Measurements from ENCODE around the gene SCYL3. TPM values are rescaled to one million over a fixed set of nuclear protein-coding genes. Genes with fewer than 3 reads are reported as not detected.

SCYL3 gene
- total RNA-seq, 5 donors from 2014 or later (not counting 1 experiment from before 2014, with no cell fraction given): 10.5 to 20.8 (median 18.2) TPM

GRCh38 chr1:169829671-169830070 is 64.0 kb downstream of the SCYL3 start:
- Histone ChIP-seq H3K27me3 (replicated peaks in 1 of 2; ENCODE audit: control insufficient read depth in 2 of 2, extremely low read depth in 1 of 2, insufficient read depth in 2 of 2, low read length in 1 of 2) (no peaks in the 10 kb centered on the region), H3K4me1 (ENCODE audit: control insufficient read depth in 1 of 2, extremely low read depth in 1 of 2, insufficient read depth in 2 of 2, low read length in 2 of 2) (no peaks in the 10 kb centered on the region), H3K36me3 (ENCODE audit: control insufficient read depth in 2 of 2, extremely low read depth in 1 of 2, insufficient read depth in 1 of 2, low read length in 1 of 2) (peaks cover 2 to 5% of the 10 kb centered on the region in 2 donors), H3K4me3 (ENCODE audit: control insufficient read depth in 1 of 2, extremely low read depth in 1 of 2, low read length in 1 of 2) (no peak overlapping the region), H3K9me3 (no peaks in the 10 kb centered on the region), H3K27ac (ENCODE audit: low read length) (no peak overlapping the region)
- DNase-seq: no peak
- POLR2A ChIA-PET: no interaction called here
- Mint-ChIP-seq H3K4me3 (no peak overlapping the region), H3K36me3 (peaks cover 36% of the 10 kb centered on the region), H3K27me3 (no peaks in the 10 kb centered on the region), H3K27ac (no peak overlapping the region), H3K9me3 (no peaks in the 10 kb centered on the region), H3K4me1 (no peaks in the 10 kb centered on the region)
- ATAC-seq (replicated peaks in 1 of 4): no peak
- no CpG with 5 or more reads among the region's 1 CpG for WGBS (ENCODE audit: insufficient coverage)
- CTCF ChIA-PET: no interaction called here

- Mint-ChIP-seq H3K4me3 (no peak overlapping the region), H3K9me3 (no peaks in the 10 kb centered on the region), H3K27me3 (no peaks in the 10 kb centered on the region), H3K4me1 (no peaks in the 10 kb centered on the region), H3K27ac (no peak overlapping the region), H3K36me3 (peaks cover 26% of the 10 kb centered on the region)
- Histone ChIP-seq H3K36me3 (ENCODE audit: control insufficient read depth in 2 of 2, extremely low read depth in 1 of 2, insufficient read depth in 1 of 2, low read length in 1 of 2) (peaks cover 2 to 3% of the 10 kb centered on the region in 2 donors), H3K27me3 (replicated peaks in 1 of 2; ENCODE audit: control insufficient read depth in 2 of 2, extremely low read depth in 1 of 2, insufficient read depth in 2 of 2, low read length in 1 of 2) (no peaks in the 10 kb centered on the region), H3K27ac (ENCODE audit: low read length) (no peak overlapping the region), H3K9me3 (no peaks in the 10 kb centered on the region), H3K4me3 (ENCODE audit: control insufficient read depth in 1 of 2, extremely low read depth in 1 of 2, low read length in 1 of 2) (no peak overlapping the region), H3K4me1 (ENCODE audit: control insufficient read depth in 1 of 2, extremely low read depth in 1 of 2, insufficient read depth in 2 of 2, low read length in 2 of 2) (no peaks in the 10 kb centered on the region)
- 100% methylated on average over 3 of the region's 3 CpGs for WGBS (ENCODE audit: insufficient coverage)
- ATAC-seq (replicated peaks in 1 of 4) (no peak), DNase-seq (no peak)
- CTCF ChIA-PET: no interaction called here
- POLR2A ChIA-PET: no interaction called here
Observed at GRCh38 chr1:169824153-169824552, 69.5 kb downstream of the SCYL3 start.

- Histone ChIP-seq H3K27me3 (replicated peaks in 1 of 2; ENCODE audit: control insufficient read depth in 2 of 2, extremely low read depth in 1 of 2, insufficient read depth in 2 of 2, low read length in 1 of 2) (no peaks in the 10 kb centered on the region), H3K4me1 (ENCODE audit: control insufficient read depth in 1 of 2, extremely low read depth in 1 of 2, insufficient read depth in 2 of 2, low read length in 2 of 2) (no peaks in the 10 kb centered on the region), H3K36me3 (ENCODE audit: control insufficient read depth in 2 of 2, extremely low read depth in 1 of 2, insufficient read depth in 1 of 2, low read length in 1 of 2) (no peaks in the 10 kb centered on the region), H3K27ac (ENCODE audit: low read length) (no peak overlapping the region), H3K4me3 (ENCODE audit: control insufficient read depth in 1 of 2, extremely low read depth in 1 of 2, low read length in 1 of 2) (no peak overlapping the region), H3K9me3 (no peaks in the 10 kb centered on the region)
- no CpG with 5 or more reads among the region's 7 CpGs for WGBS (ENCODE audit: insufficient coverage)
- Mint-ChIP-seq H3K4me1 (no peaks in the 10 kb centered on the region), H3K9me3 (no peaks in the 10 kb centered on the region), H3K27me3 (no peaks in the 10 kb centered on the region), H3K27ac (no peak overlapping the region), H3K36me3 (peaks cover 26% of the 10 kb centered on the region), H3K4me3 (no peak overlapping the region)
- POLR2A ChIA-PET: no interaction called here
- ATAC-seq (replicated peaks in 1 of 4): no peak
- no peak for DNase-seq
- CTCF ChIA-PET: no interaction called here
Observed at GRCh38 chr1:169821500-169821899, 72.2 kb downstream of the SCYL3 start.

GRCh38 chr1:169816617-169817016 is 77.1 kb downstream of the SCYL3 start:
- POLR2A ChIA-PET: interaction anchor here in 1 of 2 donors (0.6 kb wide), 1 partner anchor 230 kb away, joined by 3 read pairs; no protein-coding TSS in a partner anchor
- CTCF ChIA-PET: no interaction called here
- Mint-ChIP-seq H3K9me3 (no peaks in the 10 kb centered on the region), H3K27me3 (no peaks in the 10 kb centered on the region), H3K27ac (no peak overlapping the region), H3K4me1 (peaks cover 0 to 2% (median 0%) of the 10 kb centered on the region in 3 donors), H3K4me3 (no peak overlapping the region), H3K36me3 (peaks cover 17% of the 10 kb centered on the region)
- no peaks in the 10 kb centered on the region for H3K36me3 ChIP-seq (ENCODE audit: control insufficient read depth in 2 of 2, extremely low read depth in 1 of 2, insufficient read depth in 1 of 2, low read length in 1 of 2)
- no peak for DNase-seq
- no peak overlapping the region for H3K4me3 ChIP-seq (ENCODE audit: control insufficient read depth in 1 of 2, extremely low read depth in 1 of 2, low read length in 1 of 2)
- H3K9me3 ChIP-seq: no peaks in the 10 kb centered on the region
- no peaks in the 10 kb centered on the region for H3K27me3 ChIP-seq (replicated peaks in 1 of 2; ENCODE audit: control insufficient read depth in 2 of 2, extremely low read depth in 1 of 2, insufficient read depth in 2 of 2, low read length in 1 of 2)
- H3K4me1 ChIP-seq (ENCODE audit: control insufficient read depth in 1 of 2, extremely low read depth in 1 of 2, insufficient read depth in 2 of 2, low read length in 2 of 2): no peaks in the 10 kb centered on the region
- ATAC-seq (replicated peaks in 1 of 4): no peak
- WGBS (ENCODE audit: insufficient coverage): no CpG with 5 or more reads among the region's 1 CpG
- no peak overlapping the region for H3K27ac ChIP-seq (ENCODE audit: low read length)

DNA sequence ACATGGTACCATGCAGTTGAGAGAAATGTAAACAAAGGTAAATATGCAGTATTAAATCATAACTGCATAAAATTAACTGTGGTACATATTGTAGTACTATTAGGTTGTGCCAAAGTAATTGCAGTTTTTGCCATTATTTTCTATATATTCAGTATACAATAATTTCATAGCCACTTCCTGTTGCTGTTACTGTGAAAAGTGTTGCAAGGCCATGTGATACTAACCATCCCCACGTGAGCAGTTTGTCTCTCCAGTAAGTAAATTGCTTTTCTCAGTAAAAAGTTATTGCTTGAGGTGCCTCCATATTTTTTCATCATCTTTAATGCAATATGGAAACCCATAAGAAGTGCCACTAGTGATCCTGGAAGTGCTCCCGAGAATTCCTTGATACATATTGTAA is 79.4 kb downstream of the SCYL3 start:
- WGBS (ENCODE audit: insufficient coverage): no CpG with 5 or more reads among the region's 2 CpGs
- H3K4me3 Mint-ChIP-seq: no peak overlapping the region
- no peaks in the 10 kb centered on the region for H3K9me3 ChIP-seq
- peaks cover 17% of the 10 kb centered on the region for H3K36me3 Mint-ChIP-seq
- DNase-seq: no peak
- H3K27me3 ChIP-seq (replicated peaks in 1 of 2; ENCODE audit: control insufficient read depth in 2 of 2, extremely low read depth in 1 of 2, insufficient read depth in 2 of 2, low read length in 1 of 2): no peaks in the 10 kb centered on the region
- no peak for ATAC-seq (replicated peaks in 1 of 4)
- H3K4me1 Mint-ChIP-seq: peaks cover 0 to 2% (median 0%) of the 10 kb centered on the region in 3 donors
- ChIA-PET POLR2A (no interaction called here), CTCF (interaction anchor here (0.5 kb wide), 2 partner anchors 41 to 1195 kb away, joined by 3 to 4 read pairs; no protein-coding TSS in a partner anchor)
- no peaks in the 10 kb centered on the region for H3K4me1 ChIP-seq (ENCODE audit: control insufficient read depth in 1 of 2, extremely low read depth in 1 of 2, insufficient read depth in 2 of 2, low read length in 2 of 2)
- no peaks in the 10 kb centered on the region for H3K36me3 ChIP-seq (ENCODE audit: control insufficient read depth in 2 of 2, extremely low read depth in 1 of 2, insufficient read depth in 1 of 2, low read length in 1 of 2)
- H3K27ac ChIP-seq (ENCODE audit: low read length): no peak overlapping the region
- H3K9me3 Mint-ChIP-seq: no peaks in the 10 kb centered on the region
- no peaks in the 10 kb centered on the region for H3K27me3 Mint-ChIP-seq
- no peak overlapping the region for H3K4me3 ChIP-seq (ENCODE audit: control insufficient read depth in 1 of 2, extremely low read depth in 1 of 2, low read length in 1 of 2)
- H3K27ac Mint-ChIP-seq: no peak overlapping the region

- no peak overlapping the region for H3K4me3 Mint-ChIP-seq
- DNase-seq (no peak), ATAC-seq (replicated peaks in 1 of 4) (no peak)
- Histone ChIP-seq H3K27me3 (replicated peaks in 1 of 2; ENCODE audit: control insufficient read depth in 2 of 2, extremely low read depth in 1 of 2, insufficient read depth in 2 of 2, low read length in 1 of 2) (no peaks in the 10 kb centered on the region), H3K27ac (ENCODE audit: low read length) (no peak overlapping the region), H3K4me1 (ENCODE audit: control insufficient read depth in 1 of 2, extremely low read depth in 1 of 2, insufficient read depth in 2 of 2, low read length in 2 of 2) (no peaks in the 10 kb centered on the region), H3K4me3 (ENCODE audit: control insufficient read depth in 1 of 2, extremely low read depth in 1 of 2, low read length in 1 of 2) (no peak overlapping the region), H3K36me3 (ENCODE audit: control insufficient read depth in 2 of 2, extremely low read depth in 1 of 2, insufficient read depth in 1 of 2, low read length in 1 of 2) (no peaks in the 10 kb centered on the region), H3K9me3 (no peaks in the 10 kb centered on the region)
- H3K27me3 Mint-ChIP-seq: no peaks in the 10 kb centered on the region
- CTCF ChIA-PET: interaction anchor here in 1 of 2 donors (0.6 kb wide), 1 partner anchor 250 kb away, joined by 4 read pairs; no protein-coding TSS in a partner anchor
- POLR2A ChIA-PET: interaction anchor here in 1 of 2 donors (1.0 kb wide), 1 partner anchor 26 kb away, joined by 3 read pairs; no protein-coding TSS in a partner anchor
- H3K36me3 Mint-ChIP-seq: peaks cover 10% of the 10 kb centered on the region
- 100% methylated on average over 1 of the region's 2 CpGs for WGBS (ENCODE audit: insufficient coverage)
- no peaks in the 10 kb centered on the region for H3K9me3 Mint-ChIP-seq
- no peak overlapping the region for H3K27ac Mint-ChIP-seq
- peaks cover 0 to 2% (median 0%) of the 10 kb centered on the region in 3 donors for H3K4me1 Mint-ChIP-seq
Observed at GRCh38 chr1:169812131-169812530, 81.6 kb downstream of the SCYL3 start.

Measured in T-cell (primary cell).